Measurements from ENCODE around the gene KIF20B. TPM values are rescaled to one million over a fixed set of nuclear protein-coding genes. Genes with fewer than 3 reads are reported as not detected.

The KIF20B gene
- total and polyA plus RNA-seq, 2 of the 13 experiments (the other 11 are each of a cell fraction or from before 2014, with no cell fraction given) = 3.5 to 38.6 TPM

DNA sequence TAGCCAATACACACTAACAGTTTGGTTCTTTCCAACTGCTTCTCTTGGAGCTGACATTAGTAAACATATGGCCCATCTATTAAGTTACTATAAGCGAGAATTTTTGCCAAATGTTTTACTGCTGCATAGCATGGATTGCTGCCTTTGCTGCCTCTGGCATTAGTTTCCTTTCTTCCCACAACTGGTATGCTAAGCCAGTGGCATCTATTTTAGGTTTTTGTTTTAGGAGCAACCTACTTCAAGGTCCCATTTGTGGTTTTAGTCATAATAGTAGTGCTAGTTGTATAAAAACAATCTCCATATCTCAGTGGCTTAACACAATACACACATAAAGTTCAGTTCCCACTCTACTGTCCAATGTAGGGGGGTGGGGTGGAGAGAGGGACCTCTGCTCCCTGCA, 30.5 kb upstream of the KIF20B start:
- no peaks in the 10 kb centered on the region for H3K79me2 ChIP-seq (ENCODE audit: insufficient read depth, low read length)
- POLR2A ChIA-PET = interaction anchor here (0.9 to 1.8 kb wide), 2 partner anchors 25 to 27 kb away, joined by 3 to 4 read pairs; no protein-coding TSS in a partner anchor
- no peak overlapping the region for H3K27ac ChIP-seq (ENCODE audit: extremely low read length, insufficient read depth, low read length)
- FAIRE-seq = no peak
- H3K4me3 ChIP-seq (replicated peaks in 1 of 3; ENCODE audit: insufficient read depth in 1 of 3, low read depth in 2 of 3, low read length in 3 of 3) = no peak overlapping the region
- TF ChIP-seq KLF11 (CRISPR knock-in tag; IDR thresholded peaks at IDR 0.05) (no peak), DNMT3B (CRISPR knock-in tag; conservative IDR thresholded peaks at IDR 0.05) (no peak), ZNF781 (CRISPR knock-in tag; IDR thresholded peaks at IDR 0.05; ENCODE audit: borderline replicate concordance, not compliant biosample characterization) (no peak), NCOA2 (CRISPR knock-in tag; IDR thresholded peaks at IDR 0.05) (no peak), NR2F6 (IDR thresholded peaks at IDR 0.05) (no peak), NR2F6 (CRISPR knock-in tag; IDR thresholded peaks at IDR 0.05) (no peak), ZNF83 (CRISPR knock-in tag; IDR thresholded peaks at IDR 0.05; ENCODE audit: borderline replicate concordance) (no peak), ZNF704 (CRISPR knock-in tag; IDR thresholded peaks at IDR 0.05; ENCODE audit: borderline replicate concordance) (no peak), PRDM10 (CRISPR knock-in tag; IDR thresholded peaks at IDR 0.05; ENCODE audit: low read depth) (no peak), ZNF33B (CRISPR knock-in tag; IDR thresholded peaks at IDR 0.05) (no peak), ATM (IDR thresholded peaks at IDR 0.05; ENCODE audit: borderline replicate concordance) (no peak), FLYWCH1 (CRISPR knock-in tag; IDR thresholded peaks at IDR 0.05) (no peak), KDM5B (CRISPR knock-in tag; IDR thresholded peaks at IDR 0.05; ENCODE audit: borderline replicate concordance) (no peak), YEATS2 (CRISPR knock-in tag; IDR thresholded peaks at IDR 0.05; ENCODE audit: borderline replicate concordance) (no peak), KLF9 (CRISPR knock-in tag; IDR thresholded peaks at IDR 0.05; ENCODE audit: low read depth) (no peak)
- TF ChIP-seq, protein P1, sequence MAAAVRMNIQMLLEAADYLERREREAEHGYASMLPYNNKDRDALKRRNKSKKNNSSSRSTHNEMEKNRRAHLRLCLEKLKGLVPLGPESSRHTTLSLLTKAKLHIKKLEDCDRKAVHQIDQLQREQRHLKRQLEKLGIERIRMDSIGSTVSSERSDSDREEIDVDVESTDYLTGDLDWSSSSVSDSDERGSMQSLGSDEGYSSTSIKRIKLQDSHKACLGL (CRISPR knock-in tag; IDR thresholded peaks at IDR 0.05) = no peak
- TF ChIP-seq, protein P2, sequence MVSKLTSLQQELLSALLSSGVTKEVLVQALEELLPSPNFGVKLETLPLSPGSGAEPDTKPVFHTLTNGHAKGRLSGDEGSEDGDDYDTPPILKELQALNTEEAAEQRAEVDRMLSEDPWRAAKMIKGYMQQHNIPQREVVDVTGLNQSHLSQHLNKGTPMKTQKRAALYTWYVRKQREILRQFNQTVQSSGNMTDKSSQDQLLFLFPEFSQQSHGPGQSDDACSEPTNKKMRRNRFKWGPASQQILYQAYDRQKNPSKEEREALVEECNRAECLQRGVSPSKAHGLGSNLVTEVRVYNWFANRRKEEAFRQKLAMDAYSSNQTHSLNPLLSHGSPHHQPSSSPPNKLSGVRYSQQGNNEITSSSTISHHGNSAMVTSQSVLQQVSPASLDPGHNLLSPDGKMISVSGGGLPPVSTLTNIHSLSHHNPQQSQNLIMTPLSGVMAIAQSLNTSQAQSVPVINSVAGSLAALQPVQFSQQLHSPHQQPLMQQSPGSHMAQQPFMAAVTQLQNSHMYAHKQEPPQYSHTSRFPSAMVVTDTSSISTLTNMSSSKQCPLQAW (CRISPR knock-in tag; IDR thresholded peaks at IDR 0.05) = no peak
- TF ChIP-seq, protein P3, sequence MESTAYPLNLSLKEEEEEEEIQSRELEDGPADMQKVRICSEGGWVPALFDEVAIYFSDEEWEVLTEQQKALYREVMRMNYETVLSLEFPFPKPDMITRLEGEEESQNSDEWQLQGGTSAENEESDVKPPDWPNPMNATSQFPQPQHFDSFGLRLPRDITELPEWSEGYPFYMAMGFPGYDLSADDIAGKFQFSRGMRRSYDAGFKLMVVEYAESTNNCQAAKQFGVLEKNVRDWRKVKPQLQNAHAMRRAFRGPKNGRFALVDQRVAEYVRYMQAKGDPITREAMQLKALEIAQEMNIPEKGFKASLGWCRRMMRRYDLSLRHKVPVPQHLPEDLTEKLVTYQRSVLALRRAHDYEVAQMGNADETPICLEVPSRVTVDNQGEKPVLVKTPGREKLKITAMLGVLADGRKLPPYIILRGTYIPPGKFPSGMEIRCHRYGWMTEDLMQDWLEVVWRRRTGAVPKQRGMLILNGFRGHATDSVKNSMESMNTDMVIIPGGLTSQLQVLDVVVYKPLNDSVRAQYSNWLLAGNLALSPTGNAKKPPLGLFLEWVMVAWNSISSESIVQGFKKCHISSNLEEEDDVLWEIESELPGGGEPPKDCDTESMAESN (CRISPR knock-in tag; conservative IDR thresholded peaks at IDR 0.05) = no peak
- H3K36me3 ChIP-seq (replicated peaks in 1 of 2; ENCODE audit: control insufficient read depth in 1 of 2, insufficient read depth in 2 of 2, low read length in 2 of 2) = no peaks in the 10 kb centered on the region
- in situ Hi-C loops (cut with HindIII; ENCODE audit: extremely low pct_ligation_motif_present, low pct_unique_long_range_greater_than_20kb) (no loop called here), intact Hi-C loops (cut with micrococcal nuclease; ENCODE audit: unreplicated experiment) (no loop called here)
- H3K9me3 ChIP-seq (ENCODE audit: low read length) = no peaks in the 10 kb centered on the region
- BruUV-seq (replicated peaks) = no TSS peak
- no peak overlapping the region for H3K4me2 ChIP-seq (ENCODE audit: low read depth, low read length)
- H3K9ac ChIP-seq (ENCODE audit: insufficient read depth, low read depth, low read length) = no peak overlapping the region
- DNase-seq (ENCODE audit: low spot score) = no peak
- CTCF ChIA-PET (ENCODE audit: low intra/inter-chr PET ratio, low total read pairs) = no interaction called here
- H3K4me1 ChIP-seq (ENCODE audit: insufficient read depth, low read length) = peaks cover 40% of the 10 kb centered on the region
- H3K27me3 ChIP-seq (ENCODE audit: control insufficient read depth in 1 of 2, insufficient read depth in 2 of 2, low read length in 2 of 2) = no peaks in the 10 kb centered on the region
- ATAC-seq = no peak
- no peak overlapping the region for H2AFZ ChIP-seq (ENCODE audit: low read length)
- H4K20me1 ChIP-seq (ENCODE audit: insufficient read depth, low read length) = no peaks in the 10 kb centered on the region
- WGBS (ENCODE audit: low lambda C conversion rate) = 97% methylated on average over 1 of the region's 1 CpG
